ENCODE results near the gene JRKL.

Gene JRKL

DNA sequence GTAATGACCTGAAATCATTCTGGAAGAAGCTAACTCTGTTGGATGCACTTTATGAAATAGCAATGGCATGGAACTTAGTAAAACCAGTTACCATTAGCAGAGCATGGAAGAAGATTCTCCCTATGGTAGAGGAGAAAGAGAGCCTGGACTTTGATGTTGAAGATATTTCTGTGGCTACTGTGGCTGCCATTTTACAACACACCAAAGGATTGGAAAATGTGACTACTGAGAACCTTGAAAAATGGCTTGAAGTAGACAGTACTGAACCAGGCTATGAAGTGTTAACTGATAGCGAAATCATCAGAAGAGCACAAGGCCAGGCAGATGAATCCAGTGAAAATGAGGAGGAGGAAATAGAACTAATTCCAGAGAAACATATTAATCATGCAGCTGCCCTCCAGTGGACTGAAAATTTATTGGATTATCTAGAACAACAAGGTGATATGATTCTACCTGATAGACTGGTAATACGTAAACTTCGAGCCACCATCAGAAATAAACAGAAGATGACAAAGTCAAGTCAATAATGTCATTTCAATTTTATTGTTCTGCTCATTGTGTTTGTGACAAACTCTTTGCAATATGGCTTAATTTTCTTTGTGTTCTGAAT is 2.0 kb downstream of the JRKL start:
- Histone ChIP-seq H3K27me3 (ENCODE audit: control insufficient read depth, insufficient read depth, low read length) (no peaks in the 10 kb centered on the region), H3K27ac (no peak overlapping the region), H2AFZ (no peak overlapping the region), H3K4me3 (ENCODE audit: low read depth, low read length) (no peak overlapping the region), H3K9ac (no peak overlapping the region), H3K9me3 (ENCODE audit: control insufficient read depth, low read length) (no peaks in the 10 kb centered on the region), H3K79me2 (no peaks in the 10 kb centered on the region), H3K4me1 (peaks cover 2% of the 10 kb centered on the region), H3K4me2 (ENCODE audit: low read length) (no peak overlapping the region), H3K36me3 (ENCODE audit: control insufficient read depth, insufficient read depth, low read length) (no peaks in the 10 kb centered on the region)
- TF ChIP-seq, protein P1, sequence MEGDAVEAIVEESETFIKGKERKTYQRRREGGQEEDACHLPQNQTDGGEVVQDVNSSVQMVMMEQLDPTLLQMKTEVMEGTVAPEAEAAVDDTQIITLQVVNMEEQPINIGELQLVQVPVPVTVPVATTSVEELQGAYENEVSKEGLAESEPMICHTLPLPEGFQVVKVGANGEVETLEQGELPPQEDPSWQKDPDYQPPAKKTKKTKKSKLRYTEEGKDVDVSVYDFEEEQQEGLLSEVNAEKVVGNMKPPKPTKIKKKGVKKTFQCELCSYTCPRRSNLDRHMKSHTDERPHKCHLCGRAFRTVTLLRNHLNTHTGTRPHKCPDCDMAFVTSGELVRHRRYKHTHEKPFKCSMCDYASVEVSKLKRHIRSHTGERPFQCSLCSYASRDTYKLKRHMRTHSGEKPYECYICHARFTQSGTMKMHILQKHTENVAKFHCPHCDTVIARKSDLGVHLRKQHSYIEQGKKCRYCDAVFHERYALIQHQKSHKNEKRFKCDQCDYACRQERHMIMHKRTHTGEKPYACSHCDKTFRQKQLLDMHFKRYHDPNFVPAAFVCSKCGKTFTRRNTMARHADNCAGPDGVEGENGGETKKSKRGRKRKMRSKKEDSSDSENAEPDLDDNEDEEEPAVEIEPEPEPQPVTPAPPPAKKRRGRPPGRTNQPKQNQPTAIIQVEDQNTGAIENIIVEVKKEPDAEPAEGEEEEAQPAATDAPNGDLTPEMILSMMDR (IDR thresholded peaks at IDR 0.05) = no peak

DNA sequence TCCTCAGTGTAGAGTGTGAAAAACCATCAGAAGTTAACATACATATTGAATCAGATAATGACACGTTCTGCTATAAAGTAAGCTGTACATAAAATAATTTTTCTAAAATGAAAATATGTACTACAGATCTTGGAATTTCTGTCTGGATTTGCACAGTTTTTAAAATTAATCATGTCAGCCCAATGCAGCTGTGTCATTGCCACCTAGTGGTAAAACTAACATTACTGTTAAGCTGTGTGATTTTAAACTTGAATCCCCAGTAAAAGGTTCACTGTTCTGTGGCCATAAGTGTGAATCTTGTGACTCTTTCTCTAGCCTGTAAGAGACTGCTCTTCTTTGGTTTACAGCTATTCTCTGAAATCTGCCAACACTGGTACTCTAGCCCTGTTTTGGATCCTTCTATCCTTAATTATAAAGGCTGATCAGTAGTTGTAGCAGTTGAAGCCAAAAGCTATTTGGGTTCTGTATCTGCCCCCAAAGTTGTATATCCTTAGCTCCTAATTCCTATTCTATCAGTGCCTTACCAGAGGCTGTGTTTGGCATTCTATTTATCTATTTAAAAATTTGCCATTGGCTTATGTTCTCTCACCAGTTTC is 4.0 kb downstream of the JRKL start:
- no peak overlapping the region for H3K9ac ChIP-seq
- H3K9me3 ChIP-seq (ENCODE audit: control insufficient read depth, low read length) = no peaks in the 10 kb centered on the region
- H3K27me3 ChIP-seq (ENCODE audit: control insufficient read depth, insufficient read depth, low read length) = no peaks in the 10 kb centered on the region
- no peaks in the 10 kb centered on the region for H3K79me2 ChIP-seq
- H3K27ac ChIP-seq = no peak overlapping the region
- H3K4me1 ChIP-seq = no peaks in the 10 kb centered on the region
- TF ChIP-seq, protein P1 (IDR thresholded peaks at IDR 0.05) = peak; percentile 36
- H3K4me2 ChIP-seq (ENCODE audit: low read length) = no peak overlapping the region
- H3K4me3 ChIP-seq (ENCODE audit: low read depth, low read length) = no peak overlapping the region
- no peaks in the 10 kb centered on the region for H3K36me3 ChIP-seq (ENCODE audit: control insufficient read depth, insufficient read depth, low read length)
- no peak overlapping the region for H2AFZ ChIP-seq

DNA sequence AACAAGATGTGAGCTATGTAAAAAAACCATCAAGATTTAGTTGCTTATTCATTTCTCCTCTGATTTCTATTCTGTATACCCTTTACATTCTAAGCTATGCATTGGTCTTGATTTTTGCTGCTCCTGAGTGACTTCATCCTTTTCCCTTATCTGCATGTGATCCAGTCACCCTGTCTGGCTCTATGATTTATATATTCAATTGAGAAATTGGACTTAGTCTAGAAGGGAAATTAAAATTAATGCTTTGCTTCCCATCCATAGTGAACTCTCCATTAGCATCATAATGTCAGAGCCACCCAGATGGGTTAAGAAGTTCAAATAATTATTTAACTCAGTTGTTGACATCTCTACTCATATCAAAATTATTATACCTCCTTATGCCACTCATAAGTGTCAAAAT is 5.0 kb downstream of the JRKL start:
- Histone ChIP-seq H2AFZ (no peak overlapping the region), H3K27ac (no peak overlapping the region), H3K4me1 (no peaks in the 10 kb centered on the region), H3K27me3 (ENCODE audit: control insufficient read depth, insufficient read depth, low read length) (no peaks in the 10 kb centered on the region), H3K4me2 (ENCODE audit: low read length) (no peak overlapping the region), H3K79me2 (no peaks in the 10 kb centered on the region), H3K36me3 (ENCODE audit: control insufficient read depth, insufficient read depth, low read length) (no peaks in the 10 kb centered on the region), H3K4me3 (ENCODE audit: low read depth, low read length) (no peak overlapping the region), H3K9me3 (ENCODE audit: control insufficient read depth, low read length) (no peaks in the 10 kb centered on the region), H3K9ac (no peak overlapping the region)
- TF ChIP-seq, protein P1 (IDR thresholded peaks at IDR 0.05) = no peak

DNA sequence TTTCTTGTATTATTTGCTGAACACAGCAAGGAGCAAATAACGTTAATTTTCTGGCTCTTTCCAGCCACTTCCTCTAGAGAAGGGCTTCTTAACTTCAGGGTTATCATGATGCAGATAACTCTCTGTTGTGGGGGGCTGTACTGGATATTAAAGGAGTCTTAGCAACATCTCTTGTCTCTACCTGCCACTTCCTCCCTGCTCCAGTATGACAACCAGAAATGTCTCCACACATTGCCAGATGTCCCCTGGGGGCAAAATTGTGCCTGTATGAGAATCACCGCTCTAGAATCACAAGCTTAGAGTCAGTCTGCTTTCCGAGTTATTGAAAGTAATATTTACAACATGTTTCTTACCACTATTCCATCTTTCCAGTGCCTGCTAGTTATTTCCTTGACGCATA is 6.8 kb downstream of the JRKL start:
- Histone ChIP-seq H3K27me3 (ENCODE audit: control insufficient read depth, insufficient read depth, low read length) (no peaks in the 10 kb centered on the region), H3K4me1 (no peaks in the 10 kb centered on the region), H2AFZ (no peak overlapping the region), H3K36me3 (ENCODE audit: control insufficient read depth, insufficient read depth, low read length) (no peaks in the 10 kb centered on the region), H3K9me3 (ENCODE audit: control insufficient read depth, low read length) (no peaks in the 10 kb centered on the region), H3K79me2 (no peaks in the 10 kb centered on the region), H3K4me3 (ENCODE audit: low read depth, low read length) (no peak overlapping the region), H3K9ac (no peak overlapping the region), H3K27ac (no peak overlapping the region), H3K4me2 (ENCODE audit: low read length) (no peak overlapping the region)
- TF ChIP-seq, protein P1 (IDR thresholded peaks at IDR 0.05) = no peak

DNA sequence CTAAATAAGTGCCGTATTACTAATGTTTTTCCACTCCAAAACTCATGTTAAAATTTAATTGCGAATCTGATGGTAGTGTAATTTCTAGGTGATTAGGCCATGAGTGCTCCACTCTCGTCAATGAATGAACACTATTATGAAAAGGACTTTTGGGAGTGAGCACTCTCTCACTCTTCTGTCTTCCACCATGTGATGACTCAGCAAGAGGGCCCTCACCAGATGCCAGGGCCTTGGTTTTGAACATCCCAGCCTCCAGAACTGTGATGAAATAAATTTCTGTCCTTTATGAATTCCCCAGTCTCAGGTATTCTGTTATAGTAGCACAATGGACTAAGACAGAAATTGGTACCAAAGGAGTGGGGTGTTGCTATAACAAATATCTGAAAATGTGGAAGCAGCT is 8.1 kb downstream of the JRKL start:
- no peak overlapping the region for H3K4me3 ChIP-seq (ENCODE audit: low read depth, low read length)
- no peaks in the 10 kb centered on the region for H3K27me3 ChIP-seq (ENCODE audit: control insufficient read depth, insufficient read depth, low read length)
- H3K4me2 ChIP-seq (ENCODE audit: low read length) = no peak overlapping the region
- no peak overlapping the region for H3K9ac ChIP-seq
- H3K9me3 ChIP-seq (ENCODE audit: control insufficient read depth, low read length) = no peaks in the 10 kb centered on the region
- H2AFZ ChIP-seq = no peak overlapping the region
- no peaks in the 10 kb centered on the region for H3K36me3 ChIP-seq (ENCODE audit: control insufficient read depth, insufficient read depth, low read length)
- no peaks in the 10 kb centered on the region for H3K79me2 ChIP-seq
- H3K27ac ChIP-seq = no peak overlapping the region
- TF ChIP-seq, protein P1 (IDR thresholded peaks at IDR 0.05) = no peak
- H3K4me1 ChIP-seq = no peaks in the 10 kb centered on the region
